Cardiac muscle cell (in vitro differentiated cells and primary cell): ENCODE results near the gene AKAP1. TPM values are rescaled to one million over a fixed set of nuclear protein-coding genes. Genes with fewer than 3 reads are reported as not detected.

ENCODE experiments used
- DNase-seq, 2 donors: peaks; one replicate each; pipeline versions ENCODE4 v3.0.0 to v3.0.0-alpha.2; 2010 to 2017; ENCODE audit warnings: low read depth in 1 of 2, low spot score in 1 of 2
- H3K27ac ChIP-seq: fragments of 200-600 bp; sonication (generic); 2 replicates; pipeline ENCODE4 v1.5.1; 2016
- H3K27me3 ChIP-seq: fragments of 200-600 bp; sonication (generic); 2 replicates; pipeline ENCODE4 v1.6.0; 2016; ENCODE audit warnings: control low read depth
- H3K36me3 ChIP-seq: fragments of 200-600 bp; sonication (generic); 2 replicates; pipeline ENCODE4 v1.5.1; 2016; ENCODE audit warnings: control low read depth
- H3K4me1 ChIP-seq: fragments of 200-600 bp; sonication (generic); 2 replicates; pipeline ENCODE4 v1.8.1; 2017; ENCODE audit warnings: low read depth, mild to moderate bottlenecking, mixed run types
- H3K4me3 ChIP-seq: fragments of 200-600 bp; sonication (generic); 2 replicates; pipeline ENCODE4 v1.5.1; 2016; ENCODE audit warnings: mild to moderate bottlenecking
- H3K9me3 ChIP-seq: fragments of 200-600 bp; sonication (generic); 2 replicates; pipeline ENCODE4 v1.5.1; 2017; ENCODE audit warnings: low read depth, mild to moderate bottlenecking, control low read depth
- polyA plus RNA-seq: library from polyadenylated mRNA; unstranded; fragments of >200 nt; fragmentation: Nextera tagmentation; extraction: Ambion mirVana; gene quantifications from 2 replicates; pipeline ENCODE4 v1.2.1, GENCODE V29; 2016
- total RNA-seq: library from RNA; depleted of rRNA; stranded (reverse); fragments of >200 nt; gene quantifications from 2 replicates; pipeline ENCODE4 v1.2.3, GENCODE V29; 2016
- TF ChIP-seq, protein P1 (sequence below): IDR thresholded peaks from 2 replicates; pipeline ENCODE4 v1.5.1; 2012; ENCODE audit warnings: low read depth, mild to moderate bottlenecking, low read length

Gene AKAP1
- total and polyA plus RNA-seq, 2 experiments from 2014 or later: 35.3 to 81.4 TPM

DNA sequence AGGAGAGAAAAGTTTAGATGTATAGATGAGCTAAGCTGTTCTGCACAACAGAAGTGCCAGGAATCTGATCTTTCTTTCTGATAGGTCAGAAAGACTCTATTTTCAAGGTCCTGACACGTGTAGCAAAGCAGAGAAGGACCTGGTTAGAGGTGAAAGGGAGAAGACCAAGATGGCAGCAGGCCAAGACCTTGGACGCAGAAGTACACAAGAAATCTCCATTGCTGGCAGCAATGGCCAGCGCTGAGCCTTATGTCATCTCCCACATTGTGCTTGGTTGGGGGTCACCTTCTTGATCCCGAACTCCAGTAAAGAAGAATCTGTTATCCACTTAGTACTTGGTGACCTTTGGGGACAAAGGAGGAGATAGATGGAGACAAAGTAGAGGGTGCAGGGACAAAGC lies 41.8 kb upstream of the AKAP1 start:
- H3K36me3 ChIP-seq: no peaks in the 10 kb centered on the region
- DNase-seq: no peak
- H3K9me3 ChIP-seq: no peaks in the 10 kb centered on the region
- H3K4me1 ChIP-seq: no peaks in the 10 kb centered on the region
- TF ChIP-seq, protein P1, sequence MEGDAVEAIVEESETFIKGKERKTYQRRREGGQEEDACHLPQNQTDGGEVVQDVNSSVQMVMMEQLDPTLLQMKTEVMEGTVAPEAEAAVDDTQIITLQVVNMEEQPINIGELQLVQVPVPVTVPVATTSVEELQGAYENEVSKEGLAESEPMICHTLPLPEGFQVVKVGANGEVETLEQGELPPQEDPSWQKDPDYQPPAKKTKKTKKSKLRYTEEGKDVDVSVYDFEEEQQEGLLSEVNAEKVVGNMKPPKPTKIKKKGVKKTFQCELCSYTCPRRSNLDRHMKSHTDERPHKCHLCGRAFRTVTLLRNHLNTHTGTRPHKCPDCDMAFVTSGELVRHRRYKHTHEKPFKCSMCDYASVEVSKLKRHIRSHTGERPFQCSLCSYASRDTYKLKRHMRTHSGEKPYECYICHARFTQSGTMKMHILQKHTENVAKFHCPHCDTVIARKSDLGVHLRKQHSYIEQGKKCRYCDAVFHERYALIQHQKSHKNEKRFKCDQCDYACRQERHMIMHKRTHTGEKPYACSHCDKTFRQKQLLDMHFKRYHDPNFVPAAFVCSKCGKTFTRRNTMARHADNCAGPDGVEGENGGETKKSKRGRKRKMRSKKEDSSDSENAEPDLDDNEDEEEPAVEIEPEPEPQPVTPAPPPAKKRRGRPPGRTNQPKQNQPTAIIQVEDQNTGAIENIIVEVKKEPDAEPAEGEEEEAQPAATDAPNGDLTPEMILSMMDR: no peak
- no peak overlapping the region for H3K4me3 ChIP-seq
- H3K27ac ChIP-seq: no peak overlapping the region
- no peaks in the 10 kb centered on the region for H3K27me3 ChIP-seq

DNA sequence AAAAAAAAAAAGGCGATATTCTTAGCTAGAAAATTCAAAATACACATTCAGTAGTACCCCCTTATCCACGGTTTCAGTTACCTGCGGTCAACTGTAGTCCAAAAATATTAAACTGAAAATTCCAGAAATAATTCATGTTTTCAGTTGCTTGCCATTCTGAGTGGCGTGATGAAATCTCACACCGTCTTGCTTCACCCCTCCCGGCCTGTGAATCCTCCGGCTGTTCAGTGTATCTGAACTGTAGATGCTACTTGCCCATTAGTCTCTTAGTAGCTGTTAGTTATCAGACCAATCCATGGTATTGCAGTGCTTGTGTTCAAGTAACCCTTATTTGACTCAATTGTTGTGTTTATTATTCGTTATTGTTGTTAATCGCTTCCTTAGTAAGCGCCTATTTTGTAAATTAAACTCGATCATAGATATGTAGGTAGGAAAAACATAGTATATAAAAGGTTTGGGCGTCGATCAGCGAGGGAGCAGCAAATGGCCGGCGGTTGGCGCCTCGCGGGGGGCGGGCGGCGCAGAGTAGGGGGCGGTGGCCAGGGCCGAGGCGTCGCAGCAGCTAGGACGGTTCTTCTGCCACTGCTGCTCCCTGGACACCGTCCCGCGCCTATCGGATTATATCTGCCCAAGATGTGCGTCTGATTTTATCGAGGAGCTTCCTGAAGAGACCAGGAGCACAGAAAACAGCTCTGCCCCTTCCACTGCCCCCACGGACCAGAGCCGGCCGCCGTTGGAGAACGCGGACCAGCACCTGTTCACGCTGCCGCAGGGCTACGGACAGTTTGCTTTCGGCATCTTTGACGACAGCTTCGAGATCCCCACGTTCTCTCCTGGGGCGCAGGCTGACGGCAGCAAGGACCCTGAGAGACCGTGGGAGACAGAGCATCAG lies 39.8 kb upstream of the AKAP1 start:
- no peak overlapping the region for H3K4me3 ChIP-seq
- no peak for DNase-seq
- peaks cover 3% of the 10 kb centered on the region for H3K4me1 ChIP-seq
- H3K36me3 ChIP-seq: no peaks in the 10 kb centered on the region
- TF ChIP-seq, protein P1: no peak
- H3K27ac ChIP-seq: no peak overlapping the region
- no peaks in the 10 kb centered on the region for H3K9me3 ChIP-seq
- no peaks in the 10 kb centered on the region for H3K27me3 ChIP-seq

GRCh38 chr17:57045868-57046704 lies 39.0 kb upstream of the AKAP1 start:
- Histone ChIP-seq H3K36me3 (no peaks in the 10 kb centered on the region), H3K4me1 (peaks cover 8% of the 10 kb centered on the region), H3K4me3 (no peak overlapping the region), H3K9me3 (no peaks in the 10 kb centered on the region), H3K27ac (no peak overlapping the region), H3K27me3 (no peaks in the 10 kb centered on the region)
- DNase-seq: no peak
- TF ChIP-seq, protein P1: no peak

GRCh38 chr17:57046749-57047148 lies 38.3 kb upstream of the AKAP1 start:
- TF ChIP-seq, protein P1: no peak
- peaks cover 10% of the 10 kb centered on the region for H3K4me1 ChIP-seq
- no peaks in the 10 kb centered on the region for H3K9me3 ChIP-seq
- H3K36me3 ChIP-seq: no peaks in the 10 kb centered on the region
- H3K4me3 ChIP-seq: no peak overlapping the region
- H3K27ac ChIP-seq: no peak overlapping the region
- no peaks in the 10 kb centered on the region for H3K27me3 ChIP-seq
- DNase-seq: no peak

GRCh38 chr17:57048096-57048495 lies 37.0 kb upstream of the AKAP1 start:
- Histone ChIP-seq H3K27ac (no peak overlapping the region), H3K9me3 (no peaks in the 10 kb centered on the region), H3K4me3 (no peak overlapping the region), H3K27me3 (no peaks in the 10 kb centered on the region), H3K4me1 (peaks cover 12% of the 10 kb centered on the region), H3K36me3 (no peaks in the 10 kb centered on the region)
- DNase-seq: no peak
- TF ChIP-seq, protein P1: no peak
